ENCODE results near the gene FOXC2.
"Not testable (repeated sequence)": the region's sequence is repeated elsewhere in the genome, so short reads cannot be mapped to it uniquely, and the experiment has no call there.

Gene FOXC2

GRCh38 chr16:86575095-86575685 is 8.6 kb downstream of the FOXC2 start:
- no peak for DNase-seq

DNA sequence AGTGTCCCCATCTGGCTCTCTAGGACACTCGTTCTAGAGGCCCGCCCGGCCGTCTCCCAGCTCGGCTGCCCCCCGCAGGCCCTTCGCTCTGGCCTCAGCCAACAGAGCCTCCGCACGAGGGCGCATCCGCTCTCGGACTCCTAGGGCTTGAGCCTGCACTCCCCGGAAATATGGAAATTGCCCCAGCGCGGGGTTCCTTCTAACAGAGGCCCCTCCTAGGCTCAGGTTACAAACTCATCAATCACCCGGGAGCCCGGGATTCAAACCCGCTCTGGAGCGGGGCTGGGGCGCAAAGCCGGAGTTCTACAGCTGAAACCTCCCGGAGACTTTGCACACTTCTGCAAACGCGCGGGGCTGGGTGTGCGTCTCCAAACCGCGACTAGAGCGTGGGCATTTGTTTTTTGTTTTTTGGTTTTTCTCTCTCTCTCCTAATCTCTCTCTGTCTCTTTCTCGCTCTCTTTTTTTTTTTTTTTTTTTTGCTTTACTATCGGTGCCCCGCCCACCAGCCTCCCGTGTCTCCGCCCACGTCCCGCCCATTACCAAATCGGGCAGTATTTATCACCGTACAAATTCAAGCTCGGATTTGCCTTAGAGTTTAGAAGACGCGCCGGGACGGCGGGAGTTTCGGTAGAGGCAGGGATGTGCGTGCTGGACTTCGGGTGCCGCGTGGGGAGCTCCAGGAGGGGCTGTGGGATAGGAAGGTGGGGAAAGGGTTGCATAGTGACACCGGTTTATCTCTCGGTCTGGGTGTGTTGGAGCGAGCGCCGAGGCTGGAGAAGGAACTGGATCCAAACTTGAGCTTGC is 9.3 kb downstream of the FOXC2 start:
- peak; percentile 70 for DNase-seq

DNA sequence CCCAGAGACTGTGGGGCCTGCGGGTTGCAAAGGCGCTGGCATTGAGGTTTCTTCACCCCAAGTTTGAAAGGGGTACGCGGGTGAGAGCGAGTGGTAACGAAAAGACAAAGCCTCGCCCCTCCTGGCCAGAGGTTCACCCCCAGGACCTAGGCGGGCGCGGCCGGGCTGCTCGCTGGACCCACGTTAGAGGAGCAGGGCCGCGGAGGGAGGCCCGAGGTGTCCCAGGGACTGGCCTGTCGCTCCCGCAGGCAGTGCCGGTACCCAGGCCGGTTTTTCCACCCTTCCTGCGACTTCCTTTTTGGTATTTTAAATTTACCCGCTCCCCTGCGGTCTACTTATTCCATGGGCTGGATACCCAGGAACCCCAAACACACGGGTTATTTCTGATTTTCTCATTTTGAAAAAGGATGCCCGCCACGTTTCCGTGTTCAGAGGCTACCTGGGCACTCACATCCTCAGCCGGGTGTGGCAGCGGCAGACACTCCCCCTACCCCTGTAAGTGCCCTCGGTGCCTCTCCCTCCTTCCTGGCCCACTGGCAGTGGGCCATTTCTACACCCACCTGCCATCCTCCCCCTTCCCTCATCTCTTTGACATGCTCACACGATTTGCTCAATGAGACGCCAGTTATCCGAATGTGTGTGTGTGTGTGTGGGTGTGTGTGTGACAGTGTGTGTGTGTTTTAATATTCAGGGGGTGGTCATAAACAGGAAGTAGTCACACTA is 10.1 kb downstream of the FOXC2 start:
- DNase-seq: no peak

GRCh38 chr16:86577314-86577971 is 10.8 kb downstream of the FOXC2 start:
- DNase-seq: no peak

GRCh38 chr16:86578061-86578599 is 11.5 kb downstream of the FOXC2 start, which contains the start of gene FOXL1:
Gene FOXL1 (plus strand): TSS chr16:86578549. CDS start chr16:86578724, 175 bp downstream.
- no peak for DNase-seq

DNA sequence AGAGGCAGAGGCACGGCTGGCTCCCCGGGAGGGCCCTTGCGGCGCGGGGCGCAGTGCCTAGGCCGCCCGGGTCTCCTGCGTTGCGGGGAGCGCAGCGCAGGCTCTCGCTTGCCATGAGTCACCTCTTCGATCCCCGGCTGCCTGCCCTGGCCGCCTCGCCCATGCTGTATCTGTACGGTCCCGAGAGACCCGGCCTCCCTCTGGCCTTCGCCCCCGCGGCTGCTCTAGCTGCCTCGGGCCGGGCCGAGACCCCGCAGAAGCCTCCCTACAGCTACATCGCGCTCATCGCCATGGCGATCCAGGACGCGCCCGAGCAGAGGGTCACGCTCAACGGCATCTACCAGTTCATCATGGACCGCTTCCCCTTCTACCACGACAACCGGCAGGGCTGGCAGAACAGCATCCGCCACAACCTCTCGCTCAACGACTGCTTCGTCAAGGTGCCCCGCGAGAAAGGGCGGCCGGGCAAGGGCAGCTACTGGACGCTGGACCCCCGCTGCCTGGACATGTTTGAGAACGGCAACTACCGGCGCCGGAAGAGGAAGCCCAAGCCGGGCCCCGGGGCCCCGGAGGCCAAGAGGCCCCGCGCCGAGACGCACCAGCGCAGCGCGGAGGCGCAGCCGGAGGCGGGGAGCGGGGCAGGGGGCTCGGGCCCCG is 12.1 kb downstream of the FOXC2 start:
- DNase-seq: no peak

- no peak for DNase-seq
These were observed 12.8 kb downstream of the FOXC2 start for GRCh38 chr16:86579268-86580062.

DNA sequence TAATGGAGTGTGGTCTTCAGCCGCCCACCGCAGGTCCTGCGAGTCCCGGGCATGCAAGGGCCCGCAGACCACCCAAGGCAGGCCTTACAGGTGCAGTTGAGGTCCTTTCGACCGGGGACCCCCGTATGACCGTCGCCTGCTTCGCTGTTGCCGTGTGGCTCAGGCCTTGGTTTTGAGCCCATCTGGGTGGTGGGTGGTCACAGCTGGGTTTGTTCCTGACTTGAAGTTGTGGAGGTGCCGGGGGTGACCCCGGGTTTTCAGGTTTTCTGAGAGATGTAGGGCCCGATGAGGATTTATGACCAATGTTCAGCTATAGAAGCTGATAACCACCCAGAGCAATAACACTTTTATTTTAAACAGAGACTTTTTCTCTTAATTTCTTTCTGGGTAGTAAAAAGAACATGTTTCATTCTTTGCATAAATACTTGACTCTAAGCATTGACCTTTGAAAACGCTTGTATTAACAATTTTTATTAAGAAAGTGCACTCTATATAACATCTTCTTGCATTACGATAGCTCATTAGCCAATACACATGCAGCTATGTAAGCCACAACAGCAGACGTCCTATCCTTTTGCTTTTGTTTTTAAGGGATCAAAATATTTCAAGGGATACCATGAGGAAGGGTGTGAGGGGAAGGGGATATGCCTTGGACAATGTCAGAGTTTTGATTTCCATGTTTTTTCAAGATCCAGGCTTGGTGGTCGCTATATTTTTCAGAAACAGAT is 13.6 kb downstream of the FOXC2 start:
- DNase-seq: no peak

DNA sequence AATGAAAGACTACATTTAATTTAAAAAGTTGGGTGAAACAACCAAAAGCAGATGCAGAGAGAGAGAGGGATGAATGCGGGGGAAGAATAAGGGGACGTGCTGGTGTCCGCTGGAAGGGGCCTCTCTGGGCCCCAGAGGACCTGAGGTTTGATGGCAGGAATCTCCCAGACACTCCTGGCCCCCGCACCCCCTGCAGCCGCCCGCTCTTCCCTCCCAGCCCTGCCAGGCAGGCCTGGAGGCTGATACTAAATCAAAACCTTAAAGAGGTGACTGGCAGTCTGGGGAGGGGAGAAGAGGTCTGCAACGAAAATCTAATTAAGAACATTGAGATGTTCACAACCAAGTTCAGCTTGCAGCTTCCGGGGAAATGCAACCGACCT is 14.2 kb downstream of the FOXC2 start:
- no peak for DNase-seq

DNA sequence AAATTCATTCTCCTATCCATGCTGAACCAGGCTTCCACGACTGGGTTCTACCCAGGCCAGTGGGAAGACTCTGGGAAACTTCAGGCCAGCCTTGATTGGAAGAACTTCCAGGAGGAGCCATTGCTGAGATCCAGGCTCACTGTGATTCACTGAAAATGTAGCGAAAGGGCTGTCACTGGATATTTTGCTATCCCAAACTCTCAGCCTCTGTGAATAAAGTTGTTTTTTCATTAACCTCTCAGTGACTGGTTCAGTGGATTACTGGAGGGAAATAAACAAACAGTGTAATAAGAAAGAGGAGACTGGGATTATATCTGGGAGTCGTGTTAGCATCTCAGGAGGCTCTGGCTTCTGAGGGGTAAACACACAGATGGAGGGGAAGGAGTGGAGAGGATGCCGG is 14.8 kb downstream of the FOXC2 start:
- DNase-seq: no peak

- DNase-seq: no peak
These were observed 17.5 kb downstream of the FOXC2 start for GRCh38 chr16:86584071-86584685.

DNA sequence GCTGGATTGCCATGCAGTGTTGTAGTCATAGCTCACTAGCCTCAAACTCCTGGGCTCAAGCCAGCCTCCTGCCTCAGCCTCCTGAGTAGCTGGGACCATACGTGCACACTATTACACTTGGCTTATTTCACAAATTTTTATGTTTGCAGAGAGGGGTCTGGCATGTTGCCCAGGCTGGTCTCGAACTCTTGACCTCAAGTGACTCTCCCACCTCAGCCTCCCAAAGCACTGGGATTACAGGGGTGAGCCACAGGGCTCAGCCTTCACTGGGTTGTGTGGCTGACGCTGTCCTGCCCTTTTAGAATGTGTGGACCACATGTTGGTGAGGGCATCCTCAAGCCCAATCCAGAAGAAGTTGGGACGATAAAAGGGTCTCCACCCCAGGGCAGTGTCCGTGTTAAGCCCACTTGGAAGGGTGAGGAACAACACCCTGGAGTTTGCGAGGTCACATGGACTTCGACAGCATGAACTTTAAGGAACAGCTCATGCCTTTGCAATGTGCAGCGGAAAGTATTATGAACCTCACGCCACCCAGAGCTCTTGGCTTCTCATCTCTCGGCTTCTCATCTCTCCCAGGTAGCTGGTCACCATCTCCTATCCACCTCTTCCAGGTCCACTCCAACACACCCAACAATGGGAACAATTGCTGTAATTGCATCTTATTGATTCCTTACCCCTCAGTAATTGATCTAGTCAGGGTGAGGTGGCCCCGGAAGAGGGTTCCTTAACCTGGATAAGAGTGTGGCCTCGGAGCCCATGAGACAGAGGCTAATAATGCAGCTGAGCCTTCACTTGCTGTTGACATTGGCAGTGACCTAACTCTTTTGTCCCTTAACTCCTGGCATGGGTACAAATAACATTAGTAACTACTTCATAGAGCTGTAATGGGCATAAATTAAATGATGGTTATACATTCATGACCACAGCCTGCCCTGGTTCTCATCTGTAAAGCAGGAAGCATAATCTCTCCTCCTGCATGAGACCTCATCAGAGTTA is 18.4 kb downstream of the FOXC2 start:
- DNase-seq: no peak

- no peak for DNase-seq
These were observed 19.4 kb downstream of the FOXC2 start for GRCh38 chr16:86585821-86586611.

DNA sequence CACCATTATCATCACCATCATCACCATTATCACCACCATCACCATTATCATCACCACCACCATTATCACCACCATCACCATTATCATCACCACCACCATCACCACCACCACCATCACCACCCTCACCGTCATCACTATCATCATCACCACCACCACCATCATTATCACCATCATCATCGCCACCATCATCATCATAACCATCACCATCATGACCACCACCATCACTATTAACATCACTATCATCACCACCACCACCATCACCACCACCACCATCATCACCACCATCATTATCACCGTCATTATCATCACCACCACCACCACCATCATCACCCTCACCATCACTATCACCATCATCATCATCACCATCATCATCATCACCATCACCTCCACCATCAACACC is 20.9 kb downstream of the FOXC2 start:
- no peak for DNase-seq

DNA sequence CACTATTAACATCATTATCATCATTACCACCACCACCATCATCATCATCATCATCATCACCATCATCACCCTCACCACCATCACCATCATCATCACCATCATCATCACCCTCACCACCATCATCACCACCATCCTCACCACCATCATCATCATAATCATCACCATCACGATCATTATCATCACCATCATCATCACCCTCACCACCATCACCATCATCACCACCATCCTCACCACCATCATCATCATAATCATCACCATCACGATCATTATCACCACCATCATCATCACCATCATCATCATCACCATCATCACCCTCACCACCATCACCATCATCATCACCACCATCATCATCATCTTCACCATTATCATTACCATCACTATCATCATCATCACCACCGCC is 21.3 kb downstream of the FOXC2 start:
- DNase-seq: not testable (repeated sequence)

GRCh38 chr16:86590501-86591144 is 24.0 kb downstream of the FOXC2 start:
- DNase-seq: no peak

GRCh38 chr16:86591270-86591669 is 24.6 kb downstream of the FOXC2 start:
- DNase-seq: no peak
